Renal cortical epithelial cell (primary cell): ENCODE measurements around the gene GPHN. TPM values are rescaled to one million over a fixed set of nuclear protein-coding genes. Genes with fewer than 3 reads are reported as not detected.

Experiments
- DNase-seq: peaks from one replicate; pipeline ENCODE4 v3.0.0-alpha.2; 2011; ENCODE audit warnings: low read depth
- total RNA-seq: library from RNA; depleted of rRNA; stranded (reverse); fragments of >200 nt; gene quantifications from 2 replicates; pipeline ENCODE4 v1.2.3, GENCODE V29; 2014

Gene GPHN
- total RNA-seq, 1 donor from 2014 or later, result 38.7 TPM

DNA sequence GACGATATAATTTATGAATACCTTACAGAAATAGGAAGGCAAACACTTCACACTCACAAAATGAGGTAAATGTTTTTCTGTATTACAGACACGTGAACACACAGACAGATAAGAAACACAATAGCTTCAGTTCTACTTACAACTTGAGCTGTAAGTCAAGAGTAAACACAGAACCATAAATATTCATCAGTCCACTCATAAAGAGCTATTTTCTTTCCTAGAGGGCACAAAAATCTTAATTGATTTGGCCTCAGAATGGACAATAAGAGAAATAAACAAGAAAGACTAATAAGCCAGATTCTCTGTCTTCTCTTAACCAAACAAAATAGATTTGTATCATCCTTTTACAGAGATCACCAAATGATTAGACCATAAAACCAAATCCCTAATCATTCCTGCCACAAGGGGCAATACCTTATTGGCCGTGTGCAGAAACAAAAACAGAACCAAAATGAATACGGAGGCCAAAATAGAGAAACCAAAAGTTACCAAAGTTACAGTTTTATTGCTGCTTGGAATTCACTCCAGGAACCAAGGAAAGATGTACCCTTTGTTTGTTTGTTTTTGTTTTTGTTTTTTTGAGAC, 643.2 kb downstream of the GPHN start:
- DNase-seq, result peak; percentile 8

DNA sequence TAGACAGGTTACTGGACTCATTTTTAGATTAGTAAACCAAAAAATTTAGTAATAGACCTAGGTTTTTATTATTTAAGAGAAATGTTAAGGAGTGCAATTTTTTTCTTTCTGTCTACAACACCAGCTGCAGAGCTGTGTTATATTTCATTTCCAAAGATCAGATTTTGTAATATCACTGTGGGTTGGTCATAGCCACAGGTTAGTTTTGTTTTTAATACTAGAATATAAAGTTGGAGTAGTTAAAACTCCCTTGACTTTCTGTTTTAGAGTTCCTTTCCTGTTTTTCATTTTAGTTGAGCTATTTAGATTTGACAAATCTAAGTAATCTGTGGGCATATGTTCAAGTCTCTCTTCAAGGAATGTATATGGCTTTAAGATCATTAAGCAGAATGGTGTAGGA, 650.6 kb downstream of the GPHN start:
- no peak for DNase-seq

DNA sequence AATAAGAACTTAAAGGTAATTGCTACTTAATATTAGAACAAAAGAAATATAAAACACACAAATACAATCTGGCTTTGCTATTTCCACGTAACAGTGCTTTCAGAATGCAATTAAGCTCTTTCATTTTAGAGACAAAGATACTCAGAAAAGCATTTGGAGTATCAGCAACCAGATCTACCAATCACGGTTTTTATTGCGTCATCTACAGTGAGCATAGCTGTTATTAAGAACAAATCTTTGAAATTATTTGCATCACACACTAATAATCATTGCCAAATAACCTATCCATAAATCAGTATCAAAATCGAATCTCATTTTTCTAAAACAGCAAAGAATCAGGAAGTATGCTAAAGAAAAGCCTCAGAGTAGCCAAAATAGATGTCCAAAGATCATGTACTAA, 654.4 kb downstream of the GPHN start:
- no peak for DNase-seq

DNA sequence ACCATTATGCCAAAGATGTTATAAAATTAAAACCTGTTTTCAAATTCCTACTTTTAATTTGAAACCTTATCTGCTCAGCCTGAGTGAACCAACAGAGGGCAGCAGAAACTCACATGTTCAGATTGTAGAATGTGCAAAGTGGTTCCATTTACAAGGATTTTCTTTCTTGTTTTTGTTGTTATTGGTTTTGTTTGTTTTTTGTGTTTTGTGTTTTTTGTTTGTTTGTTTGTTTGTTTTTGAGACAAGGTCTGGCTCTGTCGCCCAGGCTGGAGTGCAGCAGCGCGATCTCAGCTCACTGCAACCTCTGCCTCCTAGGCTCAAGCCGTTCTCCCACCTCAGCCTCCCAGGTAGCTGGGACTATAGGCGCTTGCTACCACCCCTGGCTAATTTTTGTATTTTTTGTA, 658.5 kb downstream of the GPHN start:
- peak; percentile 52 for DNase-seq

DNA sequence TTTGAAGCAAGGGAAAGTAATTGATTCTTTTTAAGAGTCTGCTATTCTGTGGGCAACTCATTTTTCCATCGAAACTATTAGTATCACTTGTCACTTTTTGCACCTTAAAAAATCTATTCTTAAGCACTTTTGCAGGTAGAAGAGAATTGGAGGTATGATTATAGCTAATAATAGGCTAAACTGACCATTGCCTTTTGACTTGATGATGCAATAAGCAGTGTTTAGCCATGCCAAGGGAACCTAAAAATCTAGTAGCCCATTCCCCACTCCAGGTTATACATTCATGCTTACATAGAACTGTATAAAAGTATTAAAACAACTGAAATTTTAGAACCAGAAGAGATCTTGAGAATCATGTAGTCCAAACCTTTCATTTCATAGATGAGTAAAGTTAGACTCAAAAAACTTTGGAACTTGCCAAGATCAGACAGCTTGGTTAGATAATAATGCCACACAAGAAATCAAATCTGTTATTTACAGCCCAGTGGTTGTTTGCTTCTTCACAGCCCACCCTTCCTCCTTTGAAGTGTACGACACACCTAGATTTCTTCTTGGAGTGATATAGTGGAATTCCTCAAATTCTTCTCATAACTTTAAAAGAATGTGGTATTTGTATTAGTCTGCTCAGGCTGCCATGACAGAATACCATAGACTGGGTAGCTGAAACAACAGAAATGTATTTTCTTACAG, 659.6 kb downstream of the GPHN start:
- DNase-seq, result peak; percentile 82

DNA sequence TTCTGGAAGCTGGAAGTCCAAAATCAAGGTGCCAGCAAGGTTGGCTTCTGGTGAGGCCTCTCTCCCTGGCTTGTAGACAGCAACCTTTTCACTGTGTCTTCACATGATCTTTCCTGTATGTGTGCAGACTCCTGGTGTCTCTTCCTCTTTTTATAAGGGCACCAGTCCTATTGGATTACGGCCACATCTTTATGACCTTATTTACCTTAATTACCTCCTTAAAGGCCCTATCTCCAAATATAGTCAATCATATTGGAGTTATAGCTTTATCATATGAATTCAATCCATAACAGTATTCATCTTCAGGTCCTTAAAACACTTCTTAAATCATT, 660.1 kb downstream of the GPHN start:
- no peak for DNase-seq

DNA sequence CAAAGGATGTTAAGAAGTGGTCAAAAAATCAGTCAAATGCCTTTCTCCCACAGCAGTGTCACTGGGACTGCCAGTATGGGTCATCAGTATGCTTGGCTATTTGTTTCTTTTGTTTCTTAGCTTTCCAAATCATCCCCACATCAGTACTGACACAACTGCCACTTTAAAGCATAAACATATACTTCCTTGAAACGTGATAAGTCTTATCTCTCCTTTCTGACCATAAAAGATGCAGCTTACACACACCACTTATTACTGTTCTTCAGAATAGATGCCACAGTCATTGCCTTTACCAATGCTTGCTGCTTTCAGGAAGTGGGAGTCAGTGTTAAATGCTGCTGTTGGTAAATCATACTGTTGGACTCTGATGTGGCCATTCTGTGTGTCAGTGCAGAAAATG, 662.7 kb downstream of the GPHN start:
- no peak for DNase-seq

DNA sequence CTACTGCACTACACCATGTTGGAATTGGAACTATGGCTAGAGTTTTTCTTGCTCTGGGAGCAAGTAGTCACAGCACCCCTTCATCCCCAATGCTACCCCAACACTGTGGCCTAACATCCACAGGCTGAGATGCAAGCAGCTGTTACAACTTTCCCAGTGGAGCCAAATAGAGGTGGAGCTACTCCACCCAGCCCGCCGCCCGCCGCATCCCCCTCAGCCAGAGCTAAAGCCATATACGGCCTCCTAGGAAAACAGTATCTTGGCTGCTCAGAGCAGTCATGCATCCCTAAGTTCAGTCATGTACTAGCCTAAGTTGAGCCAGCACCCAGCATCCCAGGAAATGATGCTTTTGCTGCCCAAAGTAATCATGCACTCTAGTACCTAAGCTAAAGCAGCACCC, 664.1 kb downstream of the GPHN start:
- DNase-seq, result no peak

DNA sequence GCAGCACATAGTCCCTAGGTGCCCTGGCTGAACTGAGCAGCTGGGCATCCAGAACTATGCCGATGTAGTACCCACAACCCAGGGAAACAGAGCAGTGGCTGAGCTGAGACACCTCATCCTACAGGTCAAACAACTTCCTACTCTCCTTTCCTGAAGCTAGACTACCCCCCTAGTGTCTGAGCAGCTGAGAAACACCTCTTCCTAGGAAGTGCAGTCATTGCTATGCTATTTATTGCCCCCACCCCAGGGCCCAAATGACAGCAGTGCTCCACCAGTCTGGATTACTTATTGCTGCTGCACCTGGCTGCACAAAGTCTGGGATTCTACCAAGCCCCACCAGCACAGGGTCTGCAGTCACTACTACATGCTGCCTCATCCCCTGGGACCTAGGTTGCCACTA, 664.6 kb downstream of the GPHN start:
- no peak for DNase-seq

DNA sequence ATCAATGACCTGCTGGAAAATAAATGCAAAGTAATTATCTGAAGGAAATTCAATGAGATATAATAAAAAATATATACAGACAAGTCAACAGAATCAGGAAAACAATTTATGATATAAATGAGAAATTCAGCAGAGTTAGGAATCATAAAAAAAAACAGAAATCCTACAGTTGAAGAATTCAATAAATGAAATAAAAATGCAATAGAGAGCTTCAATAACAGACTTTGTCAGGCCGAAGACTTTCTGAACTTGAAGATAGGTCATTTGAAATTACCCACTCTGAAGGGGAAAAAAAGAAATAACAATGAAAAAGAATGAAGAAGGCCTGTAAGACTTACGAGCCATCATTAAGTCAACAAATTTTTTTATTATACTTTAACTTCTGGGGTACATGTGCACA, 665.8 kb downstream of the GPHN start:
- no peak for DNase-seq

DNA sequence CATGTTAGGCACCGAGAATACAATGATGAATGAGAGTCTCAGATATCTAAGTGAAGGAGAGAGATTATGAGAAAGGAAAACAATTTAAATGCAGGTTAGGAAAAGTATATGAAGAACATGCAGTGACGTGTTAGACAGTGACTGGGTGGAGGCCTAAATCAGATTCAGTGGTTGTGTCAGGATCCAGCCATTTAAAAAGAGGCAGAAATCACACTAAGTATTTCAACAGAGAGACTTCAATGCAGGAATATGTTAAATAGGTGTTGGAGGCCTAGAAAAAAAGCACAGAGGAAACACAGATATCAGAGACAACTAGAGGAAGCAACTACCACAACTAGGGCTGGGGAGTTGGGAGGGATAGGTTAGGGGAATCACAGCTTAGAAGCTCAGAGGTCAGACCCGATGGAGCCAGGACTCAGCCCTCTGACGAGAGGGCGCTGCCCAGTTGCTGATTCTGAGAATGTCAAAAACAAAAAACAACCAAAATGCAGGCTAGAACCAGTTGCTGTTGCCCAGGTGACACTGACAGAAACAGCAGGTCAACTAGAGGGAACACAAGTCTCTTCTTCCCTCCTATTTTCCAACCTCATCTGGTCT, 678.3 kb downstream of the GPHN start:
- DNase-seq, result peak; percentile 22

DNA sequence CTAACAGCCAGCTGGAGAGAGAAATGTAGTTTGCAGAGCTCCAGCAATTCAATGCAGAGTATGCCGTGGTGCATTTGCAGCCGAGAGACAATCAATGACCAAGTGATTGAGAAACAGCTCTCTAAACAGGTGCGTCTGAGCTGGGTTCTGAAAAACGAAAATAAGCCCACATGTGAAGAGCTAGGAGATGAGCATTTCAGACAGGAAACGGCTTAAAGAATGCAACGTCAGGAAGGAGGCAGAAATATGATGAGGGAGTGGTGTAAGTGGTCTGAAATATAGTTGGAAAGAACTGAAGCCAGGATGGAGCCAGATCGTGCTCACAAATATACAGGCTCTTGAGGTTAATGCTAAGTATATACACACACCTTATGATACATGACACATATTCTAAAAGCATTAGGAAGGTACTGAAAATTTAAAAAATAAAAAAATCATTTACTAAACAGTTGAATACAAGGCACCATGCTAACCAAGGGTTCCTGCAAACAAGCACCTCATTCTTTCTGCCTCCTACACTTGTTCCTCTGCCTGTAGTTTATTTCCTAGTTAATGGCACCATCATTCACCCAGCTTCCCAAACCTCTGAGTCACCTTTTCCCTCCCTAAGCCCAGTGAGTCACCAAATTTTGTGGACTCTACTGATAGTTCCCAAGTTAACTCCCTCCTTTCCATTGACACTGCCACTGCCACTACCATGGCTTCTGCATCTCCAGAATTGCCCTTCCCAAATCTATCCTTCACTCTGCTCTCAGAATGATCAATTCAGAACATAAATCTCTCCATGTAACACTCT, 679.0 kb downstream of the GPHN start:
- peak; percentile 97 for DNase-seq

DNA sequence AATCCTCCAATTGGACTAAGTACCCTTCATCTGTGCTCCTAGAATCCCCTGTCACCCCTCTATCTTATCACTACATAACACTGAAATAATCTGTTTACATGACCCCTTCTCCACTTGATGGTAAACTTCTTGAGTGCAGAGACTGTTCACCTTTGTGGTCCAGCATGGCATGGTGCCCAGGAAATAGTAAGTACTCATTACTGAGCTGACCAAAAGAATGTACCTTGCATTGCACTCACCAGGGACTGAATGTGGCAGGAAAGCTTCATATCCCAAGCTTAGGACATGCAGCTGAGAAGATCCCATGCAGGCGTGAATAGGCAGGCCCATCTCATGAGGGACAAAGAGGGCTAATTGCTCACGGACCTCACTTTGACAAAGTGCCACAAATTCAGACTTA, 679.9 kb downstream of the GPHN start:
- peak; percentile 98 for DNase-seq

DNA sequence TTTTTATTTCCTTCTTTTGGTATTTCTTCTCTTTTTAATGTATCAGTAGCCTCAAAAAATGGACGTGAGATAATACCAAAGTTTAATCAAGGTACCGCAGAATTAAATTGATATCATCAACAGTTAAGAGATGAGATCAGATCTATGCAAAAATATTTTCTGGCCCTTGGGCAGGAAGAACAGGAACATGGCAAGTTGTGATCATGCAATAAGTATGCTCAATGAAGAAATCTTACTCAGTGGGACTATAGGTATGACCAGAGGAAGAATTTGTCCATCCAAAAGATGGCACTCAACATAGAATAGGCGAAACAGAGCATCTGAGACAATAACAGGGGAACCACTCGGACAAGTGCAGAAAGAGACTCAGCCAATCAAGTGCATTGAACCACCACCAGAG, 680.4 kb downstream of the GPHN start:
- DNase-seq, result no peak

DNA sequence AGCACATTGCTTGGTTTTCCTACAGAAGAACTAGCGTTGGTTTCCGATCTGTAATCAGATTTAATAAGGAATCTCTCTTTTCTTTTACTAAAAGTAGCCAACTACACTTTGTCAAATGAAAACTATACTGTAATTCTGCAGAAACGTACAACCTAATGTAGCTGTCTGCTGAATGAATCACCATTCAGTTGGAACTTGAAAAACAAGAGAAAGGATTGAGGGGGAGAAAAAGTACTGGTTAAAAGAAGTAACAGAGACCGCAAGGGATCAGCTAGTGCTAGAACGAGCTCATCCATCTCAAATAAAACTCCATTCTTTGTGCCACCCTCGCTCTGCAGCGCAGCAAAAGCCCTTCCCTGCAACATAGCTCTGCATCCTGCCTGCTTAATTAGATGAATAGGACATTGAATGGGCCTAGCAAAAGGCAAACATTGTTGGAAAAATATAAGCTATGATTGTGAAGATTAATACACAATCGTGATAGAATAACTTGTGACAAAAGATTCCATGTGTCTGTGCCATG, 683.9 kb downstream of the GPHN start:
- DNase-seq, result peak; percentile 24

DNA sequence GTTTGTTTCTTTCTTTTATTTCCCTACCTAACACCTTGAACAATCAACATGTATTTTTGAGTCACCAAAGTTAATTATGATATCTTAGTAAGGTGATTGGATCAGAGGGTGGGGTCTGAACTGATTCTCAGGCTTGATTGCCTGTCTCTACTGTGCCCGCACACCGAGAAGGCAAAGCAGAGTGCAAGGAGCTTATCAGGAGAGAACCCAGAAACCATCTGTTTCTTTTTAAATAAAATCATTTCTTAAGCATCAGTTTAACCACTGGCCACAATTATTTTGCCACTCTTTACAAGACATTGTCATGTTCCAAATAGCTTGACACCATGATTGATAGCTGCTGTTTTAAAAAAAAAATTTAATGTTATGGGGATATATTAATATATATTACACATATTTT, 684.4 kb downstream of the GPHN start:
- DNase-seq, result no peak

DNA sequence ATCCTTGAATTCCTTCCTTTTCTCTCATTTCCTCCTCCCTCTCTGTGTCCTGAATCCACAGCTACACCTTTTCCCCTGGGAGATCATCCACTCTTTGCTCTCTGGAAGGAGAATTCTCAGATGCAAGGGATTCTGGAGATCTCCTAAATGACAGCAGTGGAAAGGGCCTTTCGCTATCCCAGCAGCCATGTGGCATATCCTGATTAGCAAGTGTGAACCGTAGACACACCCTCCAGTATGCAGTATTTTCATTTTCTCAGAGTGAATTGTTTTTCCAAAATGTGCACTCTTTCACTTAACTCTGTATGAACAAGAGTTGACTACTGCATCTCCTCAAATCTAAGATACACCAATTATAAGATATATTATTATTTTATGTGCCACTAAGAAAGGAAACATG, 687.3 kb downstream of the GPHN start:
- DNase-seq, result no peak

DNA sequence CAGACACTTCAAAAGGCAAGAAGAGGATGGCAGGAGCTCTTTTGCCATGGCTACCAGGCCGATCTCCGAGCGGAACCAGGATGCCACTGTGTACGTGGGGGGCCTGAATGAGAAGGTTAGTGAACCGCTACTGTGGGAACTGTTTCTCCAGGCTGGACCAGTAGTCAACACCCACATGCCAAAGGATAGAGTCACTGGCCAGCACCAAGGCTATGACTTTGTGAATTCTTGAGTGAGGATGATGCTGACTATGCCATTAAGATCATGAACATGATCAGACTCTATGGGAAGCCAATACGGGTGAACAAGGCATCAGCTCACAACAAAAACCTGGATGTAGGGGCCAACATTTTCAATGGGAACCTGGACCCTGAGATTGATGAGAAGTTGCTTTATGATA, 691.1 kb downstream of the GPHN start:
- no peak for DNase-seq

DNA sequence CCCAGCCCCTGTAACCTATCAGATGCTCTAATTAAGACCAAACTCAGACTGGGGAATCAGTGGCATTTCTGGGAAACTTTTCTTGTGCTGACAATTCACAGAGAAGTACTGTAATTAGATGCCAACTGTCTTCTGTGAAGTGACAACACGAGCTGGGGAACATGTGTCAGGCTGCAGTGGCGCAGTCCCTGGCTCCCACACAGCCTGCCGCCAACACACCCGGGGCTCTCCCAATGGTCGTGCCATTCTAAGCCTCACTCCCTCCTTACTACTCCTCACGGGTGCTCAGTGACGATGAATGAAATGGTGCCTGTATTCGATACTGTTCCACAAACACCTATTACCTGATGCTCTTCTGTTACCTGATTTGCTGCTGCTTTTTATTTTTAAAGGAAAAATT, 699.9 kb downstream of the GPHN start:
- no peak for DNase-seq

DNA sequence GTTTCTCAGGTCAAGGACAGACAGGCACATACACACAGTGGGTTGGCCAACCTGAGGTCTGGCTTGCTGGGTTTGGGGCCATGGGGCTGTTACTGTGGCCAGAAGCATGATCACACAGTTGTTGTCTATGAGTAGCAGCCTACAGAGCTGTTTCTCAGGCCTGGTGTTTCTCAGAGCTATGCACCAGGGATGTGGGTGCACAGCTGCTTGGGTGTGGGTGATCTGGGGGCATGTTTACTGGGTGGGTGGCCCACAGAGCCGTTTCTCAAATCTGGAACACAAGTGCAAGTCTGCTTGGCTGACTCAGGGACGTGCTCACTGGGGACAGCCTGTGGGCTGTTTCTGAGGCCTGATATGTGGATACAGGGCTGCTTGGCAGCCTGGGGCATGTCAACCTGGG, 710.2 kb downstream of the GPHN start:
- DNase-seq, result no peak

DNA sequence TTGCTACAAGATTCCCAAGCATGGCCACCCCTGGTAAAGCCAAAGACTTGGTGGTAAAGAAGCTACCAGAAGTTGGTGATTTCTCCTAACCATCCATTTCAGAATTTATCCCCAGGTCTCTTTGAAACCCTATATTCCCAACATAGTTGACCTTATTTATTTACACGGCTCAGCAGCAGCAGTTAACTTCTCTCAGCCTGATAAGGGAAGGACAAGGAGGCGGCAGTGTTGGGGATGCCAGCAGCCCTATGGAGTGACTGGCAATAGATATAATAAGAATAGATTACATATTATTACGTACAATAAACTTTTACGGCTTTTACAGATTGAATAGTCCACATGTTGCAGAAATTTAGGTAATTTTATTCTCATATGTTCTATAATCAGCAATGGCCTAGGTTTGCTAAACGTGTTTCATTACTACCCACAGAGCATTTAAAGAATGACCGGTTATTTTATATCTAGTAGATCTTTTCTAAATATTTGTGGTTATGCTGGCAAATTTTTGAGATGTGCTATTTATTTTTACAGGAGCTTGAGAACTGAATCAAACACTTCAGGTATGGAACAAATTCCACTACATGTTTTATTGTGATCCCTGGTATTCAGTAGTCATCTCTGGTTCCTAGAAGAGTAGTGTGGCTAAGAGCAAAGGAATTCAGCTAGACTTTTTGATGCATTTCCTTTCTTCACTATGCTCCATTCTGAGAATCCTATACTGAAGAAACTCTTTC, 713.5 kb downstream of the GPHN start:
- DNase-seq, result peak; percentile 69

DNA sequence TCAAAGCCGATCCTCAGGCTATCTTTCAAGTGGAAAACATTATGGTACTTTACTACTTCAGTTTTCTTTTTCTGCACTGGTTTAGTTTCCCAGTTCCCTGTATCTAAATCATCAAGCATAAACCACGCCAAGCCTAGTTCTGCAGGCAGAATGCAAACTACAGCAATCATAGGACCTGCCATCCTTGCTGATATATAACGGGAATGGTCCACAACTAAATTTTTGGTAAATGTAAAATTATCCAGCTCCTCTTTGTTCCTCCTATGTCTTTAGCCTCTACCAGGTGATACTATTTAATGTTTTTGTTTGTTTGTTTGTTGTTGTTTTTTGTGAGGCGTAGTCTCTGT, 714.0 kb downstream of the GPHN start:
- no peak for DNase-seq
